H9 (cell line): ENCODE results near the gene DGCR8. TPM values are rescaled to one million over a fixed set of nuclear protein-coding genes. Genes with fewer than 3 reads are reported as not detected.

Source experiments
- DNase-seq: peaks from one replicate; pipeline ENCODE4 v3.0.0-alpha.2; 2017
- H2AFZ ChIP-seq: one replicate; pipeline ENCODE4 v1.6.1; 2013; ENCODE audit warnings: mild to moderate bottlenecking, low read length, control low read depth, moderate library complexity
- H2AK5ac ChIP-seq: 2 replicates; pipeline ENCODE4 v1.6.1; 2013; ENCODE audit warnings: low read length, control low read depth, mixed read lengths; ENCODE audit not compliant: insufficient read length
- H2BK120ac ChIP-seq: one replicate; pipeline ENCODE4 v1.6.1; 2013; ENCODE audit warnings: low read depth, mild to moderate bottlenecking, low read length, control low read depth, inconsistent platforms; ENCODE audit not compliant: poor library complexity, severe bottlenecking
- H2BK12ac ChIP-seq: 2 replicates; pipeline ENCODE4 v1.6.1; 2013; ENCODE audit warnings: low read length, control low read depth, mixed read lengths, low read depth; ENCODE audit not compliant: insufficient read length
- H2BK15ac ChIP-seq: 2 replicates; pipeline ENCODE4 v1.6.1; 2013; ENCODE audit warnings: low read depth, low read length, control low read depth
- H2BK20ac ChIP-seq: one replicate; pipeline ENCODE4 v1.6.1; 2013; ENCODE audit warnings: low read depth, mild to moderate bottlenecking, low read length, control low read depth, inconsistent platforms; ENCODE audit not compliant: poor library complexity, severe bottlenecking
- H2BK5ac ChIP-seq: 2 replicates; pipeline ENCODE4 v1.6.1; 2013; ENCODE audit warnings: low read length, control low read depth, mixed read lengths; ENCODE audit not compliant: insufficient read length
- H3K14ac ChIP-seq: 2 replicates; pipeline ENCODE4 v1.6.1; 2013; ENCODE audit warnings: low read length, control low read depth; ENCODE audit not compliant: insufficient read depth
- H3K18ac ChIP-seq: 2 replicates; pipeline ENCODE4 v1.6.1; 2013; ENCODE audit warnings: low read depth, mild to moderate bottlenecking, mixed read lengths, low read length, control low read depth; ENCODE audit not compliant: insufficient read length
- H3K23ac ChIP-seq: 2 replicates; pipeline ENCODE4 v1.6.1; 2013; ENCODE audit warnings: low read length, control low read depth, mixed read lengths, low read depth; ENCODE audit not compliant: insufficient read length
- H3K23me2 ChIP-seq: 2 replicates; pipeline ENCODE4 v1.6.1; 2013; ENCODE audit warnings: low read depth, mild to moderate bottlenecking, mixed read lengths, low read length, control low read depth; ENCODE audit not compliant: insufficient read length, poor library complexity, severe bottlenecking
- H3K27ac ChIP-seq: 2 replicates; pipeline ENCODE4 v1.5.1; 2013; ENCODE audit warnings: low read length, control low read depth, mixed read lengths, low read depth; ENCODE audit not compliant: insufficient read length
- H3K27me3 ChIP-seq: 2 replicates; pipeline ENCODE4 v1.6.1; 2013; ENCODE audit warnings: low read length, control low read depth, inconsistent platforms; ENCODE audit not compliant: insufficient read depth
- H3K4ac ChIP-seq: 2 replicates; pipeline ENCODE4 v1.6.1; 2013; ENCODE audit warnings: low read depth, mild to moderate bottlenecking, control low read depth, inconsistent platforms, low read length, moderate library complexity
- H3K4me1 ChIP-seq: 2 replicates; pipeline ENCODE4 v1.6.1; 2013; ENCODE audit warnings: low read length, control low read depth, inconsistent platforms; ENCODE audit not compliant: insufficient read depth
- H3K4me2 ChIP-seq: 2 replicates; pipeline ENCODE4 v1.6.1; 2013; ENCODE audit warnings: low read length, control low read depth, mixed read lengths; ENCODE audit not compliant: insufficient read length, insufficient read depth
- H3K56ac ChIP-seq: 2 replicates; pipeline ENCODE4 v1.6.1; 2013; ENCODE audit warnings: low read depth, mild to moderate bottlenecking, mixed read lengths, low read length, control low read depth; ENCODE audit not compliant: insufficient read length
- H3K79me1 ChIP-seq: 2 replicates; pipeline ENCODE4 v1.6.1; 2013; ENCODE audit warnings: low read depth, mild to moderate bottlenecking, moderate library complexity, low read length, control low read depth, inconsistent platforms; ENCODE audit not compliant: insufficient read depth, poor library complexity, severe bottlenecking
- H3K79me2 ChIP-seq: 2 replicates; pipeline ENCODE4 v1.6.1; 2013; ENCODE audit warnings: low read length, control low read depth, inconsistent platforms; ENCODE audit not compliant: insufficient read depth
- H3K9ac ChIP-seq: 2 replicates; pipeline ENCODE4 v1.6.1; 2013; ENCODE audit warnings: low read length, control low read depth, mixed read lengths; ENCODE audit not compliant: insufficient read length; ENCODE audit errors: extremely low read depth
- H3K9me3 ChIP-seq: one replicate; pipeline ENCODE4 v1.6.1; 2013; ENCODE audit warnings: low read depth, low read length, inconsistent platforms; ENCODE audit not compliant: control insufficient read depth
- H3T11ph ChIP-seq: one replicate; pipeline ENCODE4 v1.6.1; 2013; ENCODE audit warnings: mild to moderate bottlenecking, low read length, control low read depth, inconsistent platforms
- H4K20me1 ChIP-seq: one replicate; pipeline ENCODE4 v1.6.1; 2013; ENCODE audit not compliant: control insufficient read depth, insufficient read length, insufficient read depth
- H4K5ac ChIP-seq: 2 replicates; pipeline ENCODE4 v1.6.1; 2013; ENCODE audit warnings: low read depth, mild to moderate bottlenecking, mixed read lengths, low read length, control low read depth; ENCODE audit not compliant: insufficient read length
- H4K8ac ChIP-seq: replicated peaks from 2 replicates; pipeline ENCODE4 v1.6.1; 2013; ENCODE audit warnings: low read length, control low read depth, mixed read lengths, low read depth; ENCODE audit not compliant: insufficient read length
- H4K91ac ChIP-seq: 2 replicates; pipeline ENCODE4 v1.6.1; 2013; ENCODE audit warnings: low read depth, mild to moderate bottlenecking, moderate library complexity, mixed read lengths, low read length, control low read depth; ENCODE audit not compliant: insufficient read length
- H3K27ac Mint-ChIP-seq, 3 experiments: 2 replicates in 2 of 3; 3 replicates in 1 of 3; pipeline ENCODE4 v1.8.0; 2020 to 2021; ENCODE audit warnings: mixed read lengths in 3 of 3, mild to moderate bottlenecking in 1 of 3, moderate library complexity in 1 of 3
- H3K27me3 Mint-ChIP-seq: 2 replicates; pipeline ENCODE4 v1.8.0; 2021; ENCODE audit warnings: low read depth, mild to moderate bottlenecking, moderate library complexity, mixed read lengths
- H3K36me3 Mint-ChIP-seq, 3 experiments: 2 replicates in 2 of 3; 3 replicates in 1 of 3; pipeline ENCODE4 v1.8.0; 2020 to 2021; ENCODE audit warnings: low read depth in 3 of 3, mixed read lengths in 3 of 3; ENCODE audit not compliant: insufficient read depth in 1 of 3
- H3K4me1 Mint-ChIP-seq, 2 experiments: 2 replicates each; pipeline ENCODE4 v1.8.0; 2020; ENCODE audit warnings: mixed read lengths in 2 of 2
- H3K4me3 Mint-ChIP-seq, 2 experiments: 2 replicates in 1 of 2; 3 replicates in 1 of 2; pipeline ENCODE4 v1.8.0; 2020 to 2021; ENCODE audit warnings: mild to moderate bottlenecking in 2 of 2, mixed read lengths in 2 of 2, moderate library complexity in 1 of 2
- H3K9me3 Mint-ChIP-seq, 2 experiments: 2 replicates in 1 of 2; 3 replicates in 1 of 2; pipeline ENCODE4 v1.8.0; 2020; ENCODE audit warnings: mild to moderate bottlenecking in 2 of 2, mixed read lengths in 2 of 2, moderate library complexity in 1 of 2
- WGBS: extraction: QIAGEN DNeasy Blood & Tissue Kit; methylation state at CpG from one replicate; pipeline ENCODE4 v1.1.7; 2013; ENCODE audit warnings: missing lambda C conversion rate, low lambda C conversion rate, mixed read lengths; ENCODE audit not compliant: insufficient read length; ENCODE audit errors: extremely low coverage; 5-methylcytosine and 5-hydroxymethylcytosine counted together
- total RNA-seq: library from RNA; stranded (reverse); gene quantifications from 2 replicates; pipeline ENCODE4 v1.2.1, GENCODE V29; 2021
- TF ChIP-seq, protein P1 (sequence below): fragments of 200-600 bp; sonication (generic); conservative IDR thresholded peaks from 3 replicates; pipeline ENCODE4 v1.8.0; 2021; ENCODE audit warnings: antibody characterized with exemption, mild to moderate bottlenecking

The DGCR8 gene
- total RNA-seq, 1 experiment from 2014 or later: 74.5 TPM

DNA sequence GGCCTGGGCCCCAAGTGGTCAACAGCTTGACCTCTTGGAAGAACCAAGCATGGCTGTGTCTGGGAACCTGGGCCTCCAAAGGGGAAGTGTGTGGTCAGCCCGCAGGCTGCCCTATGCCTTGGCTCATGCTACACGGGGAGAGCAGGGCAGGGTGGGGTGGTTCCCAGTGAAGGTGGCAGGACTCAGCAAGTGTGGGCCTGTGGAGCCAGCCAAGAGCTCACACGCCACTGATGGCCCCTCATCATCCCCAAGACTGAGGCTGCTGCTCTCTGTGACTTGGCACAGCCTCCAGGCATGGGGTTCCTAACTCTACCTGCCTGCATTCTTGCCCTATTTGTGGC is 15.9 kb upstream of the DGCR8 start:
- Histone ChIP-seq H3K14ac (no peak overlapping the region; the same call in 1 of the 2 replicates), H2BK15ac (no peak overlapping the region), H3K18ac (no peak overlapping the region), H3K4me1 (no peaks in the 10 kb centered on the region), H4K5ac (no peak overlapping the region), H3K27ac (no peak overlapping the region), H2AK5ac (no peak overlapping the region), H2BK20ac (no peak overlapping the region), H2AFZ (no peak overlapping the region), H4K91ac (no peak overlapping the region), H4K8ac (no peak overlapping the region), H3K23me2 (no peaks in the 10 kb centered on the region), H3K27me3 (no peaks in the 10 kb centered on the region), H2BK5ac (no peak overlapping the region), H3K79me1 (no peaks in the 10 kb centered on the region), H3K23ac (no peak overlapping the region), H3K56ac (no peak overlapping the region), H4K20me1 (no peaks in the 10 kb centered on the region), H2BK12ac (no peak overlapping the region), H3K79me2 (no peaks in the 10 kb centered on the region), H3K4ac (no peak overlapping the region), H3K9me3 (no peaks in the 10 kb centered on the region), H2BK120ac (no peak overlapping the region), H3K9ac (no peak overlapping the region), H3K4me2 (no peak overlapping the region), H3T11ph (no peak overlapping the region)
- DNase-seq: no peak
- Mint-ChIP-seq H3K4me3 (no peak overlapping the region), H3K9me3 (no peaks in the 10 kb centered on the region), H3K4me1 (no peaks in the 10 kb centered on the region), H3K36me3 (peaks cover 0 to 3% (median 2%) of the 10 kb centered on the region in 3 experiments; a peak in 2 of 7 replicates), H3K27ac (peak overlapping the region in 1 of 3 experiments; percentile 72; a peak in 1 of 7 replicates), H3K27me3 (peaks cover 13% of the 10 kb centered on the region)
- no CpG with 5 or more reads among the region's 3 CpGs for WGBS
- TF ChIP-seq, protein P1, sequence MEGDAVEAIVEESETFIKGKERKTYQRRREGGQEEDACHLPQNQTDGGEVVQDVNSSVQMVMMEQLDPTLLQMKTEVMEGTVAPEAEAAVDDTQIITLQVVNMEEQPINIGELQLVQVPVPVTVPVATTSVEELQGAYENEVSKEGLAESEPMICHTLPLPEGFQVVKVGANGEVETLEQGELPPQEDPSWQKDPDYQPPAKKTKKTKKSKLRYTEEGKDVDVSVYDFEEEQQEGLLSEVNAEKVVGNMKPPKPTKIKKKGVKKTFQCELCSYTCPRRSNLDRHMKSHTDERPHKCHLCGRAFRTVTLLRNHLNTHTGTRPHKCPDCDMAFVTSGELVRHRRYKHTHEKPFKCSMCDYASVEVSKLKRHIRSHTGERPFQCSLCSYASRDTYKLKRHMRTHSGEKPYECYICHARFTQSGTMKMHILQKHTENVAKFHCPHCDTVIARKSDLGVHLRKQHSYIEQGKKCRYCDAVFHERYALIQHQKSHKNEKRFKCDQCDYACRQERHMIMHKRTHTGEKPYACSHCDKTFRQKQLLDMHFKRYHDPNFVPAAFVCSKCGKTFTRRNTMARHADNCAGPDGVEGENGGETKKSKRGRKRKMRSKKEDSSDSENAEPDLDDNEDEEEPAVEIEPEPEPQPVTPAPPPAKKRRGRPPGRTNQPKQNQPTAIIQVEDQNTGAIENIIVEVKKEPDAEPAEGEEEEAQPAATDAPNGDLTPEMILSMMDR: no peak
